IMR-90 (cell line): ENCODE data around the gene CRNN.

ENCODE experiments used
- CTCF ChIP-seq: conservative IDR thresholded peaks from 2 replicates; pipeline ENCODE4 v1.5.1; 2012; ENCODE audit warnings: mild to moderate bottlenecking, low read depth, low read length, improper control_type of control experiment
- POLR2A ChIP-seq: IDR thresholded peaks from 2 replicates; pipeline ENCODE4 v1.6.1; 2012; ENCODE audit warnings: mild to moderate bottlenecking, low read depth, low read length
- SMC3 ChIP-seq: fragments of 150-350 bp; IDR thresholded peaks from 2 replicates; pipeline ENCODE4 v1.6.1; 2016; ENCODE audit warnings: low read depth, mild to moderate bottlenecking, antibody characterized with exemption, low read length, moderate library complexity

GRCh38 chr1:152392909-152393308 is 21.2 kb downstream of the CRNN start:
- no peak for TF ChIP-seq CTCF
- no peak for TF ChIP-seq POLR2A
- no peak for TF ChIP-seq SMC3
